Left lung (tissue), 14 donors: ENCODE results near the gene MYMK. TPM values are rescaled to one million over a fixed set of nuclear protein-coding genes. Genes with fewer than 3 reads are reported as not detected.

Source experiments
- ATAC-seq: fragments of 200-7000 bp; cut with Tn5 transposase; one replicate; pipeline ENCODE4 v1.9.1; 2020; ENCODE audit warnings: moderate library complexity
- DNase-seq, 4 donors: peaks; one replicate each; pipeline ENCODE4 v3.0.0-alpha.2; 2013 to 2020
- H3K27ac ChIP-seq, 2 donors: fragments of 200-600 bp; sonication (generic) in 1 of 2; one replicate each; pipeline versions ENCODE4 v1.5.0 to v1.8.0; 2020 to 2021
- H3K27me3 ChIP-seq, 2 donors: fragments of 200-600 bp; sonication (generic) in 1 of 2; one replicate each; pipeline versions ENCODE4 v1.5.0 to v1.8.0; 2020 to 2021
- H3K36me3 ChIP-seq, 2 donors: fragments of 200-600 bp; sonication (generic) in 1 of 2; one replicate each; pipeline versions ENCODE4 v1.5.0 to v1.8.0; 2020 to 2021
- H3K4me1 ChIP-seq, 2 donors: fragments of 200-600 bp; one replicate each; pipeline ENCODE4 v1.8.0; 2021
- H3K4me3 ChIP-seq, 2 donors: fragments of 200-600 bp; sonication (generic) in 1 of 2; one replicate each; pipeline versions ENCODE4 v1.5.0 to v1.8.0; 2020 to 2021; ENCODE audit warnings: mild to moderate bottlenecking in 1 of 2
- H3K9me3 ChIP-seq, 2 donors: fragments of 200-600 bp; sonication (generic) in 1 of 2; one replicate each; pipeline versions ENCODE4 v1.5.0 to v1.8.0; 2020 to 2021
- CTCF ChIP-seq, 2 donors: fragments of 200-600 bp; sonication (generic) in 1 of 2; IDR thresholded peaks; one replicate each; pipeline versions ENCODE4 v1.5.0 to v1.8.0; 2021; ENCODE audit warnings: antibody characterized with exemption in 2 of 2
- intact Hi-C, 2 donors: fragments of 100-400 bp; cut with DNase I; formaldehyde crosslinking; loops; one replicate each; pipeline versions ENCODE4 v1.11.2 to v1.14.2; 2022
- long read RNA-seq, 12 donors: library from polyadenylated mRNA in 2 of 12; unstranded in 2 of 12; transcript quantifications; one replicate each; pipeline ENCODE4 v2.0.0 and lab custom pipeline, GENCODE V29; 2019 to 2026
- polyA plus RNA-seq, 6 donors: library from polyadenylated mRNA; unstranded; fragments of 120-200 nt; gene quantifications; one replicate each; pipeline ENCODE4 v1.2.1, GENCODE V29; 2013; ENCODE audit not compliant: insufficient read length in 6 of 6
- total RNA-seq, 2 donors: library from RNA; stranded (reverse); fragmentation: NEBNext Ultra II Directional; extraction: Animal tissue kit (Norgen Biotek cat#: 25700); gene quantifications; one replicate each; pipeline ENCODE4 v1.2.1, GENCODE V29; 2021
- donor health status: DM: no; HTN: yes; CAD: no.
- donor health status: DM: no; HTN: no; CAD: no.

Gene MYMK
- total RNA-seq (not detected), polyA plus RNA-seq (not detected)
- long read RNA-seq, donor 1, result 0 reads
- long read RNA-seq, donor 2, result 0 reads
- long read RNA-seq, donor 3, result 0 reads
- long read RNA-seq, donor 4, result 0 reads
- long read RNA-seq, donor 5, result 0 reads
- long read RNA-seq, donor 6, result 0 reads
- long read RNA-seq, donor 7, result 0 reads
- long read RNA-seq, donor 8, result 0 reads
- long read RNA-seq, donor 9, result 0 reads
- long read RNA-seq, donor 10, result 0 reads
- long read RNA-seq, donor 11, result 0 reads
- long read RNA-seq, donor 12, result 0 reads

GRCh38 chr9:133524679-133525228, at the start of gene MYMK:
MYMK (minus strand) TSS chr9:133524959; CDS start chr9:133524844, 115 bp downstream.
- H3K4me1 ChIP-seq, result peaks cover 8 to 12% of the 10 kb centered on the region in 2 donors
- no peak for TF ChIP-seq CTCF (IDR thresholded peaks at IDR 0.05)
- no peaks in the 10 kb centered on the region for H3K36me3 ChIP-seq
- ATAC-seq, result no peak
- no peak within 1 kb of the TSS for H3K4me3 ChIP-seq
- intact Hi-C loops, result no loop called here
- H3K27me3 ChIP-seq, result peaks cover 0 to 39% of the 10 kb centered on the region in 2 donors
- H3K27ac ChIP-seq, result no peak within 1 kb of the TSS
- DNase-seq, result peak in 1 of 4 donors; percentile 74
- H3K9me3 ChIP-seq, result no peaks in the 10 kb centered on the region

- H3K27ac ChIP-seq, result no peak overlapping the region
- intact Hi-C loops, result no loop called here
- peaks cover 7 to 12% of the 10 kb centered on the region in 2 donors for H3K4me1 ChIP-seq
- H3K27me3 ChIP-seq, result peaks cover 0 to 24% of the 10 kb centered on the region in 2 donors
- ATAC-seq (no peak), DNase-seq (peak in 1 of 4 donors; percentile 69)
- H3K9me3 ChIP-seq, result no peaks in the 10 kb centered on the region
- H3K4me3 ChIP-seq, result no peak overlapping the region
- H3K36me3 ChIP-seq, result no peaks in the 10 kb centered on the region
- TF ChIP-seq CTCF (IDR thresholded peaks at IDR 0.05), result no peak
These were observed 49.2 kb upstream of the MYMK start for GRCh38 chr9:133573791-133574515.

- intact Hi-C loops, result no loop called here
- H3K36me3 ChIP-seq, result no peaks in the 10 kb centered on the region
- H3K4me3 ChIP-seq, result no peak overlapping the region
- H3K27ac ChIP-seq, result no peak overlapping the region
- DNase-seq, result peak in 1 of 4 donors; percentile 57
- H3K4me1 ChIP-seq, result peaks cover 7 to 12% of the 10 kb centered on the region in 2 donors
- no peaks in the 10 kb centered on the region for H3K9me3 ChIP-seq
- TF ChIP-seq CTCF (IDR thresholded peaks at IDR 0.05), result no peak
- H3K27me3 ChIP-seq, result peaks cover 0 to 14% of the 10 kb centered on the region in 2 donors
- ATAC-seq, result peak; percentile 50
These were observed 48.1 kb upstream of the MYMK start for GRCh38 chr9:133572821-133573361.

- H3K4me1 ChIP-seq, result peaks cover 7 to 12% of the 10 kb centered on the region in 2 donors
- H3K27me3 ChIP-seq, result peaks cover 0 to 5% of the 10 kb centered on the region in 2 donors
- no peaks in the 10 kb centered on the region for H3K9me3 ChIP-seq
- no peak overlapping the region for H3K27ac ChIP-seq
- TF ChIP-seq CTCF (IDR thresholded peaks at IDR 0.05), result no peak
- H3K4me3 ChIP-seq, result no peak overlapping the region
- intact Hi-C loops, result no loop called here
- ATAC-seq, result no peak
- DNase-seq, result no peak
- no peaks in the 10 kb centered on the region for H3K36me3 ChIP-seq
These were observed 47.3 kb upstream of the MYMK start for GRCh38 chr9:133571896-133572595.
